T-helper 2 cell treated with Interferon-gamma antibody and Interleukin-4, amounts not matched to agents 5 μg/mL and 100 μg/mL, for 36 hours (primary cell): Measurements from ENCODE around the gene KRTAP10-2.

Experiments
- DNase-seq: peaks from one replicate; pipeline ENCODE4 v3.0.0; 2021; ENCODE audit warnings: low spot score
- H3K27ac Mint-ChIP-seq: one replicate; pipeline ENCODE4 v1.8.0; 2021; ENCODE audit warnings: mild to moderate bottlenecking, mixed read lengths
- H3K27me3 Mint-ChIP-seq: one replicate; pipeline ENCODE4 v1.8.0; 2021; ENCODE audit warnings: low read depth, mixed read lengths
- H3K36me3 Mint-ChIP-seq: one replicate; pipeline ENCODE4 v1.8.0; 2021; ENCODE audit warnings: low read depth, mixed read lengths
- H3K4me1 Mint-ChIP-seq: one replicate; pipeline ENCODE4 v1.8.0; 2021; ENCODE audit warnings: low read depth, mixed read lengths
- H3K4me3 Mint-ChIP-seq: one replicate; pipeline ENCODE4 v1.8.0; 2022; ENCODE audit warnings: mild to moderate bottlenecking, moderate library complexity, mixed read lengths
- H3K9me3 Mint-ChIP-seq: one replicate; pipeline ENCODE4 v1.8.0; 2021; ENCODE audit warnings: mixed read lengths

KRTAP10-2 gene

DNA sequence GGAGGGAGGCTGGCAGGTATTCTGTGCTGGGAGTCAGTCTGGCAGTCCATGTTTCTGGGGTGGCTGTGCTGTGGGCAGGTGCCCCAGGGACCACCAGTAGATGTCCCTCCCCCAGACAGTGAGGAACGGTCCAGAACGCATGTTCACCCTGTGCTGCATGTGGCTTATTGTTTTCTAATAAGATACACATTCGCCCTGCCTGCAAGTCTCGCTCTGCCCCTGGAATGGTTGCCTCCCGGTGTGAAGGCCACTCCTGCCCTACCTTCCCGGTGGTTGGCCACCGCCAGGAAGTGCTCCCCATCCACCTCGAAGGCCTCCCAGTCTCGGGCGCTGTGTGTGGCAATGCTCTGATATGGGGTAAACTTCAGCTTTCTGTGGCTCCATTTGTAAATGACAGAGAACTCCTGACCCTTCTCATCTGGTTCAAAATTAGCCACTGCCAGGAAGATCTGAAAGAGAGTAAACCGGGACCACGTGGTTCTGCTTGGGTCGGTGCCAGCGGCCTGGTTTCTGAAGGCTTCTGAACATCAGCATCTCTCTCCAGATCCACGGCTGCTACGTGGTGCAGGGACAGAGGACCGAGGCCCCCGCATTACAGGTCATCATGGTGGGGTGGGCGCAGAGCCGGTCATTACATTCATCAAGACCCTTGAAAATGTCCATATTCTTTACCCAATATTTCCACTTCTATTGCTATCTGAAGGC, 25.8 kb downstream of the KRTAP10-2 start:
- Mint-ChIP-seq H3K36me3 (no peaks in the 10 kb centered on the region), H3K9me3 (no peaks in the 10 kb centered on the region), H3K27ac (no peak overlapping the region), H3K4me1 (no peaks in the 10 kb centered on the region), H3K4me3 (no peak overlapping the region), H3K27me3 (no peaks in the 10 kb centered on the region)
- no peak for DNase-seq

DNA sequence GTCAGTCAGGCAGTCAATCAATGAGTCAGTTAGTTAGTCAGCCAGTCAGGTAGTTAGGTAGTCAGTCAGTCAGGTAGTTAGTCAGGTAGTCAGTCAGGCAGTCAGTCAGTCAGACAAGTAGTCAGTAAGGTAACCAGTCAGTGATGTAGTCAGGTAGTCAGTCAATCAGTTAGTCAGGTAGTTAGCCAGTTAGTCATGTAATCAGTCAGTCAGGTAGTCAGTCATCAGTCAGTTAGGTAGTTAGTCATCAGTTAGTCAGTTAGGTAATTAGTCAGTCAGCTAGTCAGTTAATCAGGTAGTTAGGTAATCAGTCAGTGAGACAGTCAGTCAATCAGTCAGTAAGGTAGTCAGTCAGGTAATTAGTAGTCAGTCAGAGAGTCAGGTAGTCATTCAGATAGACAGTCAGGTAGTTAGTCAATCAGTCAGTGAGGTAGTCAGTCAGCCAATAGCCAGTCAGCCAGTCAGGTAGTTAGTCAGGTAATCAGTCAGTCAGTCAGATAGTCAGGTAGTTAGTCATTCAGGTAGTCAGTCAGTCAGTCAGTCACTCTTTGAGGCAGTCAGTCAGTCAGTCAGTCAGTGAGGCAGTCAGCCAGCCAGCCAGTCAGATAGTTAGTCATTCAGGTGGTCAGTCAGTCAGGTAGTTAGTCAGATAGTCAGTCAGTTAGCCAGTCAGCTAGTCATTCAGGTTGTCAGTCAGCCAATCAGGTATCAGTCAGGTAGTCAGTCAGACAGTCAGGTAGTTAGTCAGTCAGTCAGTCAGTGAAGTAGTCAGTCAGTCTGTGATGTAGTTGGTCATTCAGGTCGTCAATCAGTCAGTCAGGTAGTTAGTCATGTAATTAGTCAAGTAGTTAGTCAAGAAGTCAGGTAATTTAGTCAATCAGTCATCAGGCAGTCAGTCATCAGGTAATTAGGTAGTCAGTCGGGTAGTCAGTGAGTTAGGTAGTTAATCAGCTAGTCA, 26.6 kb downstream of the KRTAP10-2 start:
- H3K27ac Mint-ChIP-seq = no peak overlapping the region
- no peaks in the 10 kb centered on the region for H3K27me3 Mint-ChIP-seq
- H3K36me3 Mint-ChIP-seq = no peaks in the 10 kb centered on the region
- H3K4me1 Mint-ChIP-seq = no peaks in the 10 kb centered on the region
- no peak overlapping the region for H3K4me3 Mint-ChIP-seq
- no peaks in the 10 kb centered on the region for H3K9me3 Mint-ChIP-seq
- DNase-seq = no peak

DNA sequence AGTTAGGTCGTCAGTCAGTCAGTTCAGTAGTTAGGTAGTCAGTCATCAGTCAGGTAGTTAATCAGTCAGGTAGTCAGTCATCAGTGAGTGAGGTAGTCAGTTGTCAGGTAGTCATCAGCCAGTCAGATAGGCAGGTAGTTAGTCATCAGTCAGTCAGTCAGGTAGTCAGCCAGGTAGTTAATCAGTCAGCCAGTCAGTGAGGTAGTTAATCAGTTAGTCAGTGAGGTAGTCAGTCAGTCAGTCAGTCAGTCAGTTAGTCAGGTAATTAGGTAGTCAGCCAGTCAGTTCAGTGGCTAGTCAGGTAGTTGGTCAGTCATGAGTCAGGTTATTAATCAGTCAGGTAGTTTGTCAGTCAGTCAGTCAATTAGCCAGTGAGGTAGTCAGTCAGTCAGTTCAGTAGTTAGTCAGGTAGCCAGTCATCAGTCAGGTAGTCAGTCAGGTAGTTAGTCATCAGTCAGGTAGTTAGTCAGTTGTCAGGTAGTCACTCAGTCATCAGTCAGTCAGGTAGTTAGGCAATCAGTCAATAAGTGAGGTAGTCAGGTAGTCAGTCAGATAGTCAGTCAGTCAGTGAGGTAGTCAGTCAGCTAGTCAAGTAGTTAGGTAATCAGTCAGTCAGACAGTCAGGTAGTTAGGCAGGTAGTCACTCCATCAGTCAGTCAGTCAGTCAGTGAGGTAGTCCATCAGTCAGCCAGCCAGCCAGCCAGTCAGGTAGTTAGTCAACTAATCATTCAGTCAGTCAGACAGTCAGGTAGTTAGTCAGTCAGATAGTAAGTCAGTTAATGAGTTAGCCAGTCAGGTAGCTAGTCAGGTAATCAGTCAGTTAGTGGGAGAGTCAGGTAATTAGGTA, 27.5 kb downstream of the KRTAP10-2 start:
- H3K27me3 Mint-ChIP-seq = no peaks in the 10 kb centered on the region
- no peaks in the 10 kb centered on the region for H3K9me3 Mint-ChIP-seq
- no peaks in the 10 kb centered on the region for H3K36me3 Mint-ChIP-seq
- no peak for DNase-seq
- H3K4me3 Mint-ChIP-seq = no peak overlapping the region
- H3K27ac Mint-ChIP-seq = no peak overlapping the region
- no peaks in the 10 kb centered on the region for H3K4me1 Mint-ChIP-seq

- Mint-ChIP-seq H3K36me3 (no peaks in the 10 kb centered on the region), H3K27me3 (no peaks in the 10 kb centered on the region), H3K4me1 (no peaks in the 10 kb centered on the region), H3K9me3 (no peaks in the 10 kb centered on the region), H3K27ac (no peak overlapping the region), H3K4me3 (no peak overlapping the region)
- DNase-seq = no peak
Observed at GRCh38 chr21:44522753-44523204, 28.5 kb downstream of the KRTAP10-2 start.

- Mint-ChIP-seq H3K27ac (no peak overlapping the region), H3K4me3 (no peak overlapping the region), H3K4me1 (no peaks in the 10 kb centered on the region), H3K27me3 (no peaks in the 10 kb centered on the region), H3K9me3 (no peaks in the 10 kb centered on the region), H3K36me3 (no peaks in the 10 kb centered on the region)
- DNase-seq = no peak
Observed at GRCh38 chr21:44521928-44522752, 29.2 kb downstream of the KRTAP10-2 start.

GRCh38 chr21:44521301-44521927, 29.9 kb downstream of the KRTAP10-2 start:
- Mint-ChIP-seq H3K4me1 (no peaks in the 10 kb centered on the region), H3K27ac (no peak overlapping the region), H3K9me3 (no peaks in the 10 kb centered on the region), H3K36me3 (no peaks in the 10 kb centered on the region), H3K4me3 (no peak overlapping the region), H3K27me3 (no peaks in the 10 kb centered on the region)
- no peak for DNase-seq

- no peaks in the 10 kb centered on the region for H3K4me1 Mint-ChIP-seq
- H3K36me3 Mint-ChIP-seq = no peaks in the 10 kb centered on the region
- H3K9me3 Mint-ChIP-seq = no peaks in the 10 kb centered on the region
- no peaks in the 10 kb centered on the region for H3K27me3 Mint-ChIP-seq
- no peak overlapping the region for H3K27ac Mint-ChIP-seq
- H3K4me3 Mint-ChIP-seq = no peak overlapping the region
- no peak for DNase-seq
Observed at GRCh38 chr21:44520326-44521300, 30.7 kb downstream of the KRTAP10-2 start.

GRCh38 chr21:44519346-44520325, 31.7 kb downstream of the KRTAP10-2 start:
- H3K36me3 Mint-ChIP-seq = no peaks in the 10 kb centered on the region
- no peaks in the 10 kb centered on the region for H3K4me1 Mint-ChIP-seq
- H3K27ac Mint-ChIP-seq = no peak overlapping the region
- DNase-seq = no peak
- no peaks in the 10 kb centered on the region for H3K9me3 Mint-ChIP-seq
- no peak overlapping the region for H3K4me3 Mint-ChIP-seq
- no peaks in the 10 kb centered on the region for H3K27me3 Mint-ChIP-seq

GRCh38 chr21:44518686-44519085, 32.6 kb downstream of the KRTAP10-2 start:
- Mint-ChIP-seq H3K4me1 (no peaks in the 10 kb centered on the region), H3K36me3 (no peaks in the 10 kb centered on the region), H3K9me3 (no peaks in the 10 kb centered on the region), H3K27ac (no peak overlapping the region), H3K4me3 (no peak overlapping the region), H3K27me3 (no peaks in the 10 kb centered on the region)
- DNase-seq = no peak

- peak; percentile 46 for DNase-seq
- Mint-ChIP-seq H3K9me3 (no peaks in the 10 kb centered on the region), H3K4me3 (peak overlapping the region; percentile 64)
Observed at GRCh38 chr21:44517175-44517899, 34.0 kb downstream of the KRTAP10-2 start.

GRCh38 chr21:44516828-44517174, 34.5 kb downstream of the KRTAP10-2 start:
- peak overlapping the region; percentile 23 for H3K4me3 Mint-ChIP-seq
- H3K27ac Mint-ChIP-seq = no peak overlapping the region
- DNase-seq = no peak
- no peaks in the 10 kb centered on the region for H3K36me3 Mint-ChIP-seq
- H3K27me3 Mint-ChIP-seq = no peaks in the 10 kb centered on the region
- H3K4me1 Mint-ChIP-seq = no peaks in the 10 kb centered on the region
- H3K9me3 Mint-ChIP-seq = no peaks in the 10 kb centered on the region

More at GRCh38 chr21:44517175-44517899, 34.0 kb downstream of the KRTAP10-2 start:
- Mint-ChIP-seq H3K36me3 (no peaks in the 10 kb centered on the region), H3K27me3 (no peaks in the 10 kb centered on the region), H3K27ac (no peak overlapping the region), H3K4me1 (no peaks in the 10 kb centered on the region)
